Superior temporal gyrus (tissue), 1 donor: ENCODE measurements around the gene PDXDC1.
A peak's percentile ranks its signal among the peaks of the same experiment; 100 is the strongest.
"Not testable (repeated sequence)": the region's sequence is repeated elsewhere in the genome, so short reads cannot be mapped to it uniquely, and the experiment has no call there.

Source experiments
- DNase-seq: peaks from one replicate; pipeline ENCODE4 v3.0.0-alpha.2; 2016; ENCODE audit errors: extremely low spot score

The PDXDC1 gene

GRCh38 chr16:15066690-15067089 is 91.9 kb downstream of the PDXDC1 start:
- not testable (repeated sequence) for DNase-seq

- DNase-seq: not testable (repeated sequence)
Observed at GRCh38 chr16:15071013-15071412, 96.2 kb downstream of the PDXDC1 start.

GRCh38 chr16:15071916-15072769 is 97.3 kb downstream of the PDXDC1 start:
- not testable (repeated sequence) for DNase-seq

- no peak for DNase-seq
Observed at GRCh38 chr16:15073101-15073500, 98.3 kb downstream of the PDXDC1 start.

GRCh38 chr16:15076161-15076560 is 101.3 kb downstream of the PDXDC1 start:
- not testable (repeated sequence) for DNase-seq

GRCh38 chr16:15080883-15081282 is 106.1 kb downstream of the PDXDC1 start:
- not testable (repeated sequence) for DNase-seq

- DNase-seq: not testable (repeated sequence)
Observed at GRCh38 chr16:15082788-15083187, 108.0 kb downstream of the PDXDC1 start.

GRCh38 chr16:15090663-15091269 is 115.9 kb downstream of the PDXDC1 start:
- DNase-seq: not testable (repeated sequence)

- DNase-seq: not testable (repeated sequence)
Observed at GRCh38 chr16:15093571-15093954, 118.7 kb downstream of the PDXDC1 start.

- peak; percentile 94 for DNase-seq
Observed at GRCh38 chr16:15093955-15094827, 119.4 kb downstream of the PDXDC1 start, which contains the start of gene RRN3. RRN3 (minus strand) TSS chr16:15094272; CDS start chr16:15094233, 39 bp downstream.

GRCh38 chr16:15096583-15096972 is 121.8 kb downstream of the PDXDC1 start:
- not testable (repeated sequence) for DNase-seq

- not testable (repeated sequence) for DNase-seq
Observed at GRCh38 chr16:15099366-15099909, 124.6 kb downstream of the PDXDC1 start.

- not testable (repeated sequence) for DNase-seq
Observed at GRCh38 chr16:15100372-15100987, 125.7 kb downstream of the PDXDC1 start.

GRCh38 chr16:15127641-15128425 is 153.0 kb downstream of the PDXDC1 start:
- DNase-seq: not testable (repeated sequence)

GRCh38 chr16:15130256-15130932 is 155.6 kb downstream of the PDXDC1 start:
- not testable (repeated sequence) for DNase-seq

GRCh38 chr16:15130943-15131700 is 156.3 kb downstream of the PDXDC1 start:
- not testable (repeated sequence) for DNase-seq

- DNase-seq: not testable (repeated sequence)
Observed at GRCh38 chr16:15132719-15133428, 158.0 kb downstream of the PDXDC1 start.

- DNase-seq: not testable (repeated sequence)
Observed at GRCh38 chr16:15133554-15133953, 158.7 kb downstream of the PDXDC1 start.
